ENCODE data around the gene AGAP1. TPM values are rescaled to one million over a fixed set of nuclear protein-coding genes. Genes with fewer than 3 reads are reported as not detected.

The AGAP1 gene
- polyA plus RNA-seq, 1 donor from 2014 or later: 17.4 TPM

DNA sequence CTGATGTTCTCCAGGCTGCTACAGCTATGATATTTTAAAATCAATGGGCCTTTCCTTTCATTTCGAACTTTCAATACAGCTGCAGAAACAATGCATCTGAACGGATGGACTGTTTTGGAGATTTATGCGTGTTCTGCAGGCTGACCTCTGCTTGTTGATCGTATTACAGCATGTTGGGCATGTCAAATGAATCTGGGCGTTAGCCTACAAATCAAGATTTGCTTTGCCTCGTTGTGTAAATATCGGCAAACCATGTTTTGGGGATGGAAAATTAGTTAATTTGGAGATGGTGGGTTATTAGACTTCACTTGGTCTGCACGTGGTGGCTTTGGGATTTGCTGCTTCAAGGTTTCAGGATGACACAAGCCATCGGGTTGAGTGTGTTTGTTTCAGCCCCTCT lies 129.3 kb downstream of the AGAP1 start:
- Histone ChIP-seq H3F3A (ENCODE audit: insufficient read depth, low read length, poor library complexity, severe bottlenecking) (no peaks in the 10 kb centered on the region), H3K27ac (ENCODE audit: low read length) (no peak overlapping the region), H3K9me3 (ENCODE audit: low read length) (no peaks in the 10 kb centered on the region), H3K9me2 (ENCODE audit: insufficient read depth, low read length) (no peaks in the 10 kb centered on the region), H4K20me1 (ENCODE audit: insufficient read depth) (no peaks in the 10 kb centered on the region), H3K36me3 (ENCODE audit: insufficient read depth, low read length) (no peaks in the 10 kb centered on the region), H3K4me2 (ENCODE audit: low read length) (no peak overlapping the region), H3K27me3 (ENCODE audit: insufficient read depth, low read depth, low read length) (no peaks in the 10 kb centered on the region), H3K9ac (ENCODE audit: low read length) (no peak overlapping the region), H2AFZ (ENCODE audit: low read depth, low read length) (no peak overlapping the region), H3K4me3 (ENCODE audit: low read length) (no peak overlapping the region), H3K79me2 (replicated peaks; ENCODE audit: insufficient read depth, low read length) (peaks cover 10% of the 10 kb centered on the region)
- TF ChIP-seq TAF1 (IDR thresholded peaks at IDR 0.05; ENCODE audit: low read depth): no peak

DNA sequence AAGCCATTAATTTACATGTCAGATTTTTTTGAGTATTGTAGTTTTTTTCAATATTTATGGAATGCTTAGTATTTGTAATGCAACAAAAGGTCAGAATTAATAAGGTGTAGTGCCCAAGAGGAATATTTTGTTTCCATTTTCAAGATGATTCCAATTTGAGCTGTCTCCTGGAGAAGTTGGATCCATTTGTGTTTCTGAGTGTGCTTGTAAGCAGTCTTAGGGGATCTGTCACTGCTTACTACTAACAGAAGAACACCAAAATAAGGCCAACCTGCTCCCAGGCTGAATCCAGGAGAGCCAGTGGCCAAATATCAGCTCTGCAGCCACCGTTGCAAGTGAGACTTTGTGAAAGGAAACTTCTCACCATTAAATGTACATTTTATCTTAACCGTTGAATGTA lies 129.9 kb downstream of the AGAP1 start:
- peaks cover 10% of the 10 kb centered on the region for H3K79me2 ChIP-seq (replicated peaks; ENCODE audit: insufficient read depth, low read length)

More for the DNA sequence above, 129.9 kb downstream of the AGAP1 start:
- Histone ChIP-seq H3K4me2 (ENCODE audit: low read length) (no peak overlapping the region), H3K36me3 (ENCODE audit: insufficient read depth, low read length) (no peaks in the 10 kb centered on the region), H3K9me3 (ENCODE audit: low read length) (no peaks in the 10 kb centered on the region), H3F3A (ENCODE audit: insufficient read depth, low read length, poor library complexity, severe bottlenecking) (no peaks in the 10 kb centered on the region), H3K27ac (ENCODE audit: low read length) (no peak overlapping the region), H3K27me3 (ENCODE audit: insufficient read depth, low read depth, low read length) (no peaks in the 10 kb centered on the region), H4K20me1 (ENCODE audit: insufficient read depth) (no peaks in the 10 kb centered on the region), H3K9me2 (ENCODE audit: insufficient read depth, low read length) (no peaks in the 10 kb centered on the region), H2AFZ (ENCODE audit: low read depth, low read length) (no peak overlapping the region), H3K4me3 (ENCODE audit: low read length) (no peak overlapping the region), H3K9ac (ENCODE audit: low read length) (no peak overlapping the region)
- TF ChIP-seq RAD21 (conservative IDR thresholded peaks at IDR 0.05) (no peak), CTCF (IDR thresholded peaks at IDR 0.05; ENCODE audit: poor library complexity, severe bottlenecking) (no peak), POLR2AphosphoS5 (IDR thresholded peaks at IDR 0.05) (no peak), MXI1 (conservative IDR thresholded peaks at IDR 0.05; ENCODE audit: poor library complexity, severe bottlenecking) (no peak), REST (IDR thresholded peaks at IDR 0.05; ENCODE audit: borderline replicate concordance) (no peak), EP300 (conservative IDR thresholded peaks at IDR 0.05; ENCODE audit: poor library complexity, severe bottlenecking) (no peak)

Measured in neural cell (in vitro differentiated cells).